ENCODE measurements around the gene OR2D2. TPM values are rescaled to one million over a fixed set of nuclear protein-coding genes. Genes with fewer than 3 reads are reported as not detected.

Gene OR2D2
- total and polyA plus RNA-seq, 2 of the 4 experiments (the other 2 are of a cell fraction), result 0.07 to 0.36 TPM

- intact Hi-C loops (cut with micrococcal nuclease) (no loop called here), dilution Hi-C loops (cut with HindIII; ENCODE audit: low sequenced_read_pairs, unreplicated experiment) (no loop called here), in situ Hi-C loops (cut with MboI; ENCODE audit: low sequenced_read_pairs) (no loop called here)
- Histone ChIP-seq H2BK120ac (ENCODE audit: low read depth, low read length) (no peak overlapping the region), H3K27ac (ENCODE audit: insufficient read depth, low read length) (no peak overlapping the region), H3K18ac (ENCODE audit: low read depth, low read length) (no peak overlapping the region), H2AFZ (replicated peaks; ENCODE audit: low read length, poor library complexity) (no peak overlapping the region), H3K79me1 (ENCODE audit: low read depth in 1 of 2, low read length in 2 of 2) (no peaks in the 10 kb centered on the region), H3K4me2 (ENCODE audit: low read depth, low read length) (no peak overlapping the region), H2BK20ac (ENCODE audit: low read depth, low read length) (no peak overlapping the region), H3K56ac (ENCODE audit: extremely low read depth, insufficient read depth, low read length) (no peak overlapping the region), H3K4ac (ENCODE audit: low read depth, low read length) (no peak overlapping the region), H3K9me1 (ENCODE audit: insufficient read depth, low read length) (no peaks in the 10 kb centered on the region), H3K9me3 (ENCODE audit: control insufficient read depth, insufficient read depth, low read length) (no peaks in the 10 kb centered on the region), H3K4me3 (ENCODE audit: insufficient read depth, low read depth, low read length) (no peak overlapping the region), H4K20me1 (ENCODE audit: insufficient read depth, low read length) (no peaks in the 10 kb centered on the region), H3K4me1 (ENCODE audit: control insufficient read depth, insufficient read depth, low read length) (no peaks in the 10 kb centered on the region), H2AK5ac (ENCODE audit: low read depth, low read length) (no peak overlapping the region), H3K27me3 (ENCODE audit: control insufficient read depth, insufficient read depth, low read length) (no peaks in the 10 kb centered on the region), H2BK5ac (ENCODE audit: low read depth, low read length, poor library complexity, severe bottlenecking) (no peak overlapping the region), H2BK15ac (ENCODE audit: low read depth, low read length) (no peak overlapping the region), H3K36me3 (ENCODE audit: control insufficient read depth, insufficient read depth, low read length) (no peaks in the 10 kb centered on the region), H3K14ac (replicated peaks; ENCODE audit: low read depth, low read length) (no peak overlapping the region), H3K9ac (ENCODE audit: low read depth, low read length) (no peak overlapping the region), H4K8ac (ENCODE audit: low read depth in 2 of 2, low read length in 2 of 2) (no peak overlapping the region), H4K5ac (ENCODE audit: low read depth, low read length) (no peak overlapping the region), H4K91ac (ENCODE audit: insufficient read depth, low read depth, low read length) (no peak overlapping the region), H3K23ac (ENCODE audit: low read depth, low read length) (no peak overlapping the region), H2AK9ac (replicated peaks; ENCODE audit: low read depth, low read length, poor library complexity) (no peak overlapping the region)
- POLR2A ChIA-PET (ENCODE audit: unreplicated experiment), result no interaction called here
- CTCF ChIA-PET, result interaction anchor here (1.2 kb wide), 1 partner anchor 70 kb away, joined by 3 read pairs; no protein-coding TSS in a partner anchor
- DNase-seq (no peak), ATAC-seq (ENCODE audit: low read depth) (no peak)
- TF ChIP-seq ELK1 (IDR thresholded peaks at IDR 0.05; ENCODE audit: borderline replicate concordance, low read depth, low read length) (no peak), MXI1 (IDR thresholded peaks at IDR 0.05; ENCODE audit: borderline replicate concordance, low read depth, low read length) (no peak), MAFK (IDR thresholded peaks at IDR 0.05; ENCODE audit: low read depth, low read length) (peak; percentile 90)
- BruUV-seq (replicated peaks), result no TSS peak
Measured at GRCh38 chr11:6882751-6883150, 9.5 kb downstream of the OR2D2 start.

All from IMR-90 (cell line).